OCI-M1 (cell line): ENCODE data around the gene CIITA.

Experiments
- DNase-seq: peaks from one replicate; lab custom pipeline; 2025; lab: John Stamatoyannopoulos, UW

The CIITA gene

GRCh38 chr16:10849736-10850477, 27.1 kb upstream of the CIITA start:
- DNase-seq = no peak

- DNase-seq = no peak
These were observed 26.5 kb upstream of the CIITA start for GRCh38 chr16:10850478-10850850.

- no peak for DNase-seq
These were observed 25.5 kb upstream of the CIITA start for GRCh38 chr16:10851512-10851911.

- no peak for DNase-seq
These were observed 24.7 kb upstream of the CIITA start for GRCh38 chr16:10852286-10852685.

GRCh38 chr16:10852948-10853347, 24.1 kb upstream of the CIITA start:
- no peak for DNase-seq

GRCh38 chr16:10856042-10856441, 21.0 kb upstream of the CIITA start:
- DNase-seq = no peak

- DNase-seq = no peak
These were observed 18.8 kb upstream of the CIITA start for GRCh38 chr16:10858203-10858602.

GRCh38 chr16:10859020-10859419, 18.0 kb upstream of the CIITA start:
- DNase-seq = no peak

- DNase-seq = no peak
These were observed 17.3 kb upstream of the CIITA start for GRCh38 chr16:10859658-10860057.

- DNase-seq = peak; percentile 50
These were observed 14.6 kb upstream of the CIITA start for GRCh38 chr16:10862438-10862837.

- no peak for DNase-seq
These were observed 10.7 kb upstream of the CIITA start for GRCh38 chr16:10865991-10866966.

- no peak for DNase-seq
These were observed 9.8 kb upstream of the CIITA start for GRCh38 chr16:10867199-10867598.

- no peak for DNase-seq
These were observed 8.9 kb upstream of the CIITA start for GRCh38 chr16:10868104-10868595.

- peak; percentile 78 for DNase-seq
These were observed 8.2 kb upstream of the CIITA start for GRCh38 chr16:10868596-10869469.

GRCh38 chr16:10870137-10870776, 6.7 kb upstream of the CIITA start:
- DNase-seq = no peak

- DNase-seq = no peak
These were observed 6.2 kb upstream of the CIITA start for GRCh38 chr16:10870808-10871156.

- DNase-seq = peak; percentile 83
These were observed 5.6 kb upstream of the CIITA start for GRCh38 chr16:10871157-10871991.

GRCh38 chr16:10876315-10876714, 687 bp upstream of the CIITA start:
- DNase-seq = no peak

GRCh38 chr16:10877472-10877946, 507 bp downstream of the CIITA start:
- peak; percentile 55 for DNase-seq

GRCh38 chr16:10878328-10878643, 1.3 kb downstream of the CIITA start:
- peak; percentile 56 for DNase-seq
